ENCODE results near the gene HNRNPK. TPM values are rescaled to one million over a fixed set of nuclear protein-coding genes. Genes with fewer than 3 reads are reported as not detected.
"Not testable (repeated sequence)": the region's sequence is repeated elsewhere in the genome, so short reads cannot be mapped to it uniquely, and the experiment has no call there.

The HNRNPK gene
- total RNA-seq, 1 donor from 2014 or later: 691 TPM

DNA sequence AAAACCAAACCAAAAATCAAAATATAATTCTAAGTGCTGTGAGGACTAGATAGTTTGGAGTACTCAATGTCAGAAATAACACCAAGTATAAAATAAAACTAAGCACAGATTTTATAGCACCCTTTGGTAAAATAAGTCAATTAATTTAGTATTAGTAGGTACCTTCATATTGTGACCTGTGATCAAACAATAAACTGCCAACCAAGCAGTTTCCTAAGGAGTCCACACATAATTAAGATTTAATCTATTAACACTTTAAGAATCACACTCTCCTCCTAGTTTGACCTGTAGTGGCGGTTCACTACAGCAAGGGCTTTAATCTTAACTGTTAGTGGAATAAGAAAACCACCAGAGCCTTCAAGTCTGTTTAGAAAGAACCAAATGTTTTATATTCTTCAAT lies 2.8 kb downstream of the HNRNPK start:
- no peak for DNase-seq (ENCODE audit: low read depth)

GRCh38 chr9:83976372-83976771 lies 3.6 kb downstream of the HNRNPK start:
- no peak for DNase-seq (ENCODE audit: low read depth)

GRCh38 chr9:83975300-83975699 lies 4.7 kb downstream of the HNRNPK start:
- no peak for DNase-seq (ENCODE audit: low read depth)

GRCh38 chr9:83972286-83972685 lies 7.7 kb downstream of the HNRNPK start:
- peak; percentile 55 for DNase-seq (ENCODE audit: low read depth)

GRCh38 chr9:83971485-83971884 lies 8.5 kb downstream of the HNRNPK start:
- no peak for DNase-seq (ENCODE audit: low read depth)

- DNase-seq (ENCODE audit: low read depth): no peak
Measured at GRCh38 chr9:83969602-83970001, 10.4 kb downstream of the HNRNPK start.

DNA sequence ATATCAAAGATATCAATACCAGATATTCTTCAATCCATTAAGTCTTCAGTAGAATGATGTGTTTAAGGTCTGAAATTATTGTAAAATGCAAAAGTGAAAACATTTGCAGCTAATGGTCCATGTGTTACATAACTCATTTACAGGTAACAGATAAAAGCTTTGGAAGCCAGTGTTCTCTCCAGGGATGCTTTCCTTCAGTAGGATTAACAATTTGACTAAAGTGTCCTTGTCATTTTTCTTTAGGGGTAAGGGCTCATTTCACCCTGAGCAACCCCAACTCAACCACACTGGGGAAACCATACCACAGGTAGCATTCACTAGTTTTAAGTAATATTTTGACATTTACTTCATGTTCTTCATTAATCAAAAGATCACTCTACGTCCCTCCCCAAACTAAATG lies 12.9 kb downstream of the HNRNPK start:
- no peak for DNase-seq (ENCODE audit: low read depth)

DNA sequence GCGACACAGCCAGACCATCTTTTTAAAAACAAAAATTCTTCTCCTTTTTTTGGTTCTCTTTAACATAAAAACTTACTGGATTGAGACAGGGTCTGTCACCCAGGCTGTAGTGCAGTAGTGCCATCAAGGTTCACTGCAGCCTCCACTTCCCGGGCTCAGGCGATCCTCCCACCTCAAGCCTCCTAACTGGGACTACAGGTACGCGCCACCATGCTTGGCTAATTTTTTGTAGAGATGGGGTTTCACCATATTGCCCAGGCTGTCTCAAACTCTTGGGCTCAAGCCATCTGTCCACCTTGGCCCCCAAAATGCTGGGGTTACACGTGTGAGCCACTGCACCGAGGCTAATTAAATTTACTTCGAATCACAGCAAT lies 13.8 kb downstream of the HNRNPK start:
- DNase-seq (ENCODE audit: low read depth): no peak

DNA sequence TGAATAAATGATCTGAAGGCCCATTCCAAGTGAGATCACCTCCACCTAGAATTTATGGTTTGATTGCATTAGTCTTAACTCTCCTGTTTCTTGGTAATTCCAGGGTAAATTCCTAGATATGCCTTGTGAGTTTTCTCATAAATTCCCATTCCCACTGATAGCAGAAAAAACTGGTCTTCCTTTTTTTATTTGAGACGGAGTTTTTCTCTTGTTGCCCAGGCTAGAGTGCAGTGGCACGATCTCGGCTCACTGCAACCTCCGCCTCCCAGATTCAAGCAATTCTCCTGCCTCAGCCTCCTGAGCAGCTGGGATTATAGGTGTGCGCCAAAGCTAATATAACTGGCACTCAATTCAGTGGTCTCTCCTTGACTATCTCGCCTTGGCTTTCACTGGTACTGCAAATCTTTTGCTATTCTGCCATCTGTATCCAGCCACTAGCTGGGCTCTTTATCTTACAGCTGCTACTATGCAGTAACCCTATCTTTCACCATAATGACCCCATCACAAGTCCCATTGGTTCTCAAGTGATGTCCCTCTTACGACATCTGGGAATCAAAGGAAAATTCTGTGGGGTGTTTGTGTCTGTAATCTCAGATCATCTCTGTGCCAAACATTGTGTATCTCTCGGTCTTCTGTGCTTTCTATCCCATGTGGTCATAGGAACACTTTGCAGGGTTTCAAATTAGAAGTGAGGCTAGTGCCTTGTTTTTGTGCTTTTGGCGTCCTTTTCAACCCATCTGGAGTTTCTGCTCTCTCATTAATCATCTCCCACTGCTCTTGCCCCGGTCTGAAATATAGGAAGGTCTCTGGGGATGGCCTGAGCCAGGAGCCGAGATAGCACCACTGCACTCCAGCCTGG lies 14.4 kb downstream of the HNRNPK start:
- no peak for DNase-seq (ENCODE audit: low read depth)

DNA sequence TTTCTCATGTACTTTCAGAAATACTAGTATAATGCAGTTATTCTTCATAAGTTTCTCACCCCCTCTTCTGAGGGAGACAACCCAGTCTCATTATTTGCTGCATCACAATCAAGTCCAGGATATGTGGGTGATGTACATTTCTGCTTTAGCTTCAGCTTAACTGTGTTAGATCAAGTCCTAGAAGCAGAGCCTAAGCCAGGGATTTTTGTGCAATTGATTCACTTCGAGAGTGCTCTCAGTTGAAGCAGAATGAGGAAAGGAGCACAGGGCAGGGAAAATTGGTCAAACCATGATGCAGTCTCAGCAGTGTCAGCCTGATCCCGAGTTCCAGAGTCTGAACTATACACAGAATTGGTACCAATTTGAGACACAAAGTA lies 15.1 kb downstream of the HNRNPK start:
- DNase-seq (ENCODE audit: low read depth): no peak

GRCh38 chr9:83962165-83962564 lies 17.9 kb downstream of the HNRNPK start:
- peak; percentile 78 for DNase-seq (ENCODE audit: low read depth)

GRCh38 chr9:83960991-83961390 lies 19.0 kb downstream of the HNRNPK start:
- no peak for DNase-seq (ENCODE audit: low read depth)

- DNase-seq (ENCODE audit: low read depth): peak; percentile 97
Measured at GRCh38 chr9:83959061-83959460, 21.0 kb downstream of the HNRNPK start.

- DNase-seq (ENCODE audit: low read depth): peak; percentile 56
Measured at GRCh38 chr9:83957248-83957513, 22.8 kb downstream of the HNRNPK start.

- peak; percentile 53 for DNase-seq (ENCODE audit: low read depth)
Measured at GRCh38 chr9:83956436-83957247, 23.4 kb downstream of the HNRNPK start.

- no peak for DNase-seq (ENCODE audit: low read depth)
Measured at GRCh38 chr9:83956086-83956435, 24.0 kb downstream of the HNRNPK start.

DNA sequence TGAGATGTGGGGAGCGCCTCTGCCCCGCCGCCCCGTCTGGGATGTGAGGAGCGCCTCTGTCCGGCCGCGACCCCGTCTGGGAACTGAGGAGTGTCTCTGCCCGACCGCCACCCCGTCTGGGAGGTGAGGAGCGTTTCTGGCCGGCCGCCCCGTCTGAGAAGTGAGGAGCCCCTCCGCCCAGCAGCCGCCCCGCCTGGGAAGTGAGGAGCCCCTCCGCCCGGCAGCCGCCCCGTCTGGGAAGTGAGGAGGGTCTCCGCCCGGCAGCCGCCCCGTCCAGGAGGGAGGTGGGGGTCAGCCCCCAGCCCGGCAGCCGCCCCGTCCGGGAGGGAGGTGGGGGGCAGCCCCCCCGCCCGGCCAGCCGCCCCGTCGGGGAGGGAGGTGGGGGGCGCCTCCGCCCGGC lies 31.9 kb downstream of the HNRNPK start:
- not testable (repeated sequence) for DNase-seq (ENCODE audit: low read depth)

GRCh38 chr9:83940590-83941303 lies 39.3 kb downstream of the HNRNPK start:
- DNase-seq (ENCODE audit: low read depth): no peak

GRCh38 chr9:83937861-83938455 lies 42.1 kb downstream of the HNRNPK start:
- DNase-seq (ENCODE audit: low read depth): peak; percentile 73

DNA sequence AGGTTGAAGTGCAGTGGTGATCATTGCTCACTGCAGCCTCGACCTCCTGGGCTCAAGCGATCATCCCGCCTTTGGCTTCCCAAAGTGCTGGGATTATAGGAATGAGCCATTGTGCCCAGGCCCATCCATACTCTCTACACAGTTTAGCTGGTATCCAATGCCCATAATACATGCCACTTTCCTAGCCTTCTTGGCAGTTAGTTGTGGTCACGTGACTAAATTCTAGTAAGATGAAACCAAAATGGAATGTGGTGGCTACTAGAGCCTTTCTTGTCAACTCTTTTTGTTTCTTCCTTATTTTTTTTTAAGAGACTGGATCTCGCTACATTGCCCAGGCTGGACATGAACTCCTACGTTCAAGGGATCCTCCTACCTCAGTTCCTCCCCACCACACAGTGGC lies 43.5 kb downstream of the HNRNPK start:
- no peak for DNase-seq (ENCODE audit: low read depth)

- DNase-seq (ENCODE audit: low read depth): peak; percentile 93
Measured at GRCh38 chr9:83935276-83935935, 44.6 kb downstream of the HNRNPK start.
